B cell (primary cell): ENCODE measurements around the gene FAM184B. TPM values are rescaled to one million over a fixed set of nuclear protein-coding genes. Genes with fewer than 3 reads are reported as not detected.
A peak's percentile ranks its signal among the peaks of the same experiment; 100 is the strongest.

Experiments
- ATAC-seq: fragments of 200-7000 bp; cut with Tn5 transposase; one replicate; pipeline ENCODE4 v1.10.0; 2021; ENCODE audit warnings: low read depth, mild to moderate bottlenecking, moderate number of reproducible peaks, moderate library complexity
- CTCF ChIA-PET: fragments of 350-600 bp; sonication (Branson Sonifier 250); formaldehyde crosslinking; loops from one replicate; lab custom pipeline; 2021; ENCODE audit warnings: antibody characterized with exemption, inconsistent platforms; lab: Charles Lee
- POLR2A ChIA-PET: fragments of 350-600 bp; sonication (Branson Sonifier 250); formaldehyde crosslinking; loops from one replicate; lab custom pipeline; 2021; ENCODE audit warnings: antibody characterized with exemption; lab: Charles Lee
- DNase-seq: peaks from one replicate; pipeline ENCODE4 v3.0.0; 2013
- H2AFZ ChIP-seq: 2 replicates; pipeline ENCODE4 v1.6.1; 2012; ENCODE audit warnings: mild to moderate bottlenecking, low read depth, low read length; ENCODE audit not compliant: insufficient read depth, poor library complexity, severe bottlenecking
- H3K27ac ChIP-seq, 2 donors: 1 replicate in 1 of 2; 2 replicates in 1 of 2; pipeline ENCODE4 v1.5.1; 2012 to 2013; ENCODE audit warnings: low read length in 2 of 2, mild to moderate bottlenecking in 2 of 2, moderate library complexity in 1 of 2
- H3K27me3 ChIP-seq, 4 experiments: fragments of 200-600 bp in 1 of 4; sonication (generic) in 1 of 4; replicated peaks in 1 of 4; 1 replicate in 2 of 4; 2 replicates in 2 of 4; pipeline versions ENCODE4 v1.6.1 to v1.7.0; 2013 to 2016; ENCODE audit warnings: low read length in 3 of 4, mild to moderate bottlenecking in 2 of 4, mixed read lengths in 1 of 4, moderate library complexity in 1 of 4; ENCODE audit not compliant: insufficient read depth in 4 of 4, control insufficient read depth in 3 of 4; ENCODE audit errors: control extremely low read depth in 1 of 4
- H3K36me3 ChIP-seq, 2 experiments: replicated peaks in 1 of 2; 1 replicate in 1 of 2; 2 replicates in 1 of 2; pipeline versions ENCODE4 v1.6.1 to v1.7.1; 2013; ENCODE audit warnings: low read length in 1 of 2; ENCODE audit not compliant: insufficient read depth in 2 of 2, control insufficient read depth in 1 of 2; ENCODE audit errors: control extremely low read depth in 1 of 2, extremely low read depth in 1 of 2
- H3K4me1 ChIP-seq, 2 donors: fragments of 200-600 bp in 1 of 2; sonication (generic) in 1 of 2; 1 replicate in 1 of 2; 2 replicates in 1 of 2; pipeline versions ENCODE4 v1.5.1 to v1.6.1; 2013 to 2017; ENCODE audit warnings: low read length in 2 of 2; ENCODE audit not compliant: control insufficient read depth in 2 of 2, insufficient read depth in 2 of 2
- H3K4me2 ChIP-seq: replicated peaks from 2 replicates; pipeline ENCODE3; 2012; ENCODE audit warnings: mild to moderate bottlenecking, low read depth, low read length; ENCODE audit not compliant: poor library complexity, severe bottlenecking
- H3K4me3 ChIP-seq, 5 experiments: fragments of 200-600 bp in 1 of 5; sonication (generic) in 1 of 5; 1 replicate in 3 of 5; 2 replicates in 2 of 5; pipeline versions ENCODE4 v1.5.1 to v1.7.0; 2011 to 2016; ENCODE audit warnings: low read length in 4 of 5, mild to moderate bottlenecking in 4 of 5, low read depth in 2 of 5, control low read depth in 1 of 5, moderate library complexity in 1 of 5; ENCODE audit not compliant: insufficient read depth in 1 of 5; ENCODE audit errors: control extremely low read depth in 1 of 5, extremely low read depth in 1 of 5
- H3K79me2 ChIP-seq: fragments of 200-600 bp; sonication (generic); one replicate; pipeline ENCODE4 v1.6.0; 2016; ENCODE audit warnings: low read length; ENCODE audit not compliant: control insufficient read depth, insufficient read depth
- H3K9ac ChIP-seq: fragments of 200-600 bp; sonication (generic); 2 replicates; pipeline ENCODE4 v1.6.1; 2017; ENCODE audit warnings: mild to moderate bottlenecking, low read length, moderate library complexity
- H3K9me3 ChIP-seq, 3 donors: one replicate each; pipeline versions ENCODE4 v1.6.1 to v1.7.1; 2013; ENCODE audit warnings: low read length in 2 of 3; ENCODE audit not compliant: control insufficient read depth in 2 of 3, insufficient read depth in 1 of 3; ENCODE audit errors: control extremely low read depth in 1 of 3
- H4K20me1 ChIP-seq: 2 replicates; pipeline ENCODE4 v1.6.0; 2012; ENCODE audit warnings: mild to moderate bottlenecking, low read length; ENCODE audit not compliant: insufficient read depth, control insufficient read depth, poor library complexity, severe bottlenecking
- H3K27ac Mint-ChIP-seq: one replicate; pipeline ENCODE4 v1.8.0; 2021; ENCODE audit warnings: mixed read lengths
- H3K27me3 Mint-ChIP-seq: one replicate; pipeline ENCODE4 v1.8.0; 2021; ENCODE audit warnings: mixed read lengths
- H3K4me1 Mint-ChIP-seq: one replicate; pipeline ENCODE4 v1.8.0; 2021; ENCODE audit warnings: mixed read lengths
- H3K4me3 Mint-ChIP-seq: one replicate; pipeline ENCODE4 v1.8.0; 2021; ENCODE audit warnings: mixed read lengths
- H3K9me3 Mint-ChIP-seq: one replicate; pipeline ENCODE4 v1.8.0; 2022; ENCODE audit warnings: mixed read lengths; ENCODE audit not compliant: insufficient read depth
- CTCF ChIP-seq: fragments of 200-600 bp; IDR thresholded peaks from one replicate; pipeline ENCODE4 v1.8.0; 2022; ENCODE audit warnings: antibody characterized with exemption, mild to moderate bottlenecking
- EZH2 ChIP-seq: IDR thresholded peaks from 2 replicates; pipeline ENCODE4 v1.6.1; 2012; ENCODE audit warnings: borderline replicate concordance, low read depth, mild to moderate bottlenecking, moderate library complexity, low read length; ENCODE audit not compliant: insufficient read depth, poor library complexity, severe bottlenecking
- WGBS: methylation state at CpG from one replicate; pipeline ENCODE4 v1.1.5; 2013; ENCODE audit warnings: missing lambda C conversion rate; ENCODE audit not compliant: insufficient coverage; 5-methylcytosine and 5-hydroxymethylcytosine counted together
- intact Hi-C: fragments of 100-400 bp; cut with micrococcal nuclease; formaldehyde crosslinking; loops from one replicate; pipeline ENCODE4 v1.10.0; 2022
- polyA plus RNA-seq: library from polyadenylated mRNA; depleted of rRNA; stranded (reverse); fragments of >200 nt; gene quantifications from 2 replicates; pipeline ENCODE4 v1.2.3, GENCODE V29; 2012
- total RNA-seq, 2 donors: library from RNA; stranded (reverse); fragments of 120-200 nt in 1 of 2; gene quantifications; 1 replicate in 1 of 2; 2 replicates in 1 of 2; pipeline versions ENCODE4 v1.2.3 to v1.2.4, GENCODE V29; 2013 to 2022

The FAM184B gene
- total and polyA plus RNA-seq, 2 donors (not counting 1 experiment from before 2014, with no cell fraction given): not detected

DNA sequence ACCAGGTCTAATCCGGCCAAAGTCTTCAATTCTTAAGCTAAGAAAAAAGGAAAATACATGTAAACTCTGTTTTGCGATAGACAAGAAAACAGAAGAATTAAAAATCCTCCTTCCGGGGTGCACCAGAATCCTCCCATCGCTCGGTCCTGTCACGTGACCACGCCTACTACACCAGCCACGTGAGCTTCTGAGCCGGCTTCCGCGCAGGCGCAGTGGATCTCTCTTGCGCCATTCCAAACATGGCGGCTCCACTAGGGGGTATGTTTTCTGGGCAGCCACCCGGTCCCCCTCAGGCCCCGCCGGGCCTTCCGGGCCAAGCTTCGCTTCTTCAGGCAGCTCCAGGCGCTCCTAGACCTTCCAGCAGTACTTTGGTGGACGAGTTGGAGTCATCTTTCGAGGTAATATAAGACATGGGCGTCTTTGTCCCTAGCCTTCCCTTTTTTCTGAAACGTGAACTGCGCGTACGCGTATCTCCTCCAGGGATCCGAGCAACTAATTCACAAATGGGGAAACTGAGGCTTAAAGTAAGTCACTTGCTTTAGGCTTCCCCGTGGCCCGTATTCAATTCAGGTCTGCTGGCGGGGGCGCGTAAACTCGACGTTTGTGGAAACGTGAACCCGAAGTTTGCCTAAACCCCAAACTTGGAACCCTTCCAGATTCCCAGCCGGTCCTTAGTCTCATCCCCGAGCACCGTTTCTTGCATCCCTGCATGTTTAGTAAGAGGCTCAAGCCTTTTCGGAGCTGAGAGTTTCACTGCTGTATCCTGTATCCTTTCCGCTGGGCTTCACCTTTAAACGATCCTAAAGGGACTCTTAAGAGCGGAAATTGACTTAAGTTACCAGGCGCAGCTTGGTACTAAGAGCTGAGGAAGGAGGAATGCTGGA lies 166.8 kb downstream of the FAM184B start, which contains the start of gene MED28:
Gene MED28 (plus strand): TSS at position 226 of the 884 bp plus-strand sequence. CDS start 14 bp downstream, at position 240.
- Histone ChIP-seq H3K79me2 (peaks cover 61% of the 10 kb centered on the region), H3K4me1 (peaks cover 16 to 35% of the 10 kb centered on the region in 2 donors), H3K4me3 (peak within 1 kb of the TSS; percentile 73 to 100 (median 97)), H3K27me3 (no peaks in the 10 kb centered on the region), H3K4me2 (peak within 1 kb of the TSS; percentile 85), H3K9me3 (no peaks in the 10 kb centered on the region), H3K9ac (peak within 1 kb of the TSS; percentile 100), H3K36me3 (peaks cover 0 to 22% of the 10 kb centered on the region in 2 experiments), H4K20me1 (peaks cover 40% of the 10 kb centered on the region), H2AFZ (peak within 1 kb of the TSS; percentile 75), H3K27ac (peak within 1 kb of the TSS; percentile 79 to 94)
- H3K4me1 Mint-ChIP-seq: peaks cover 44% of the 10 kb centered on the region
- H3K27me3 Mint-ChIP-seq: no peaks in the 10 kb centered on the region
- CTCF ChIA-PET: interaction anchor here (0.6 to 2.8 kb wide), 9 partner anchors 9 to 196 kb away, joined by 3 to 19 read pairs (median 4); partner anchors contain the start of genes DCAF16, LAP3 and NCAPG
- WGBS: under 1% methylated on average over 45 of the region's 46 CpGs
- H3K27ac Mint-ChIP-seq: peak within 1 kb of the TSS; percentile 91
- intact Hi-C loops: loop anchor here (1.0 kb wide), 5 partner anchors 19 to 196 kb away; partner anchors contain the start of genes DCAF16, LAP3 and NCAPG
- POLR2A ChIA-PET: interaction anchor here (1.0 to 2.6 kb wide), 5 partner anchors 20 to 408 kb away, joined by 3 to 14 read pairs (median 10); partner anchors contain the start of genes DCAF16 and LAP3
- no peaks in the 10 kb centered on the region for H3K9me3 Mint-ChIP-seq
- peak; percentile 91 for ATAC-seq
- TF ChIP-seq CTCF (no peak), EZH2 (no peak)
- DNase-seq: peak; percentile 96
- H3K4me3 Mint-ChIP-seq: peak within 1 kb of the TSS; percentile 100
